ENCODE data around the gene WDHD1.
"Not testable (repeated sequence)": the region's sequence is repeated elsewhere in the genome, so short reads cannot be mapped to it uniquely, and the experiment has no call there.

The WDHD1 gene

GRCh38 chr14:55026793-55027561 lies at the start of gene WDHD1, which contains the start of gene SOCS4:
WDHD1 (minus strand) TSS chr14:55027099; CDS start chr14:55026787, 312 bp downstream.
SOCS4 (plus strand) TSS chr14:55027236; CDS start chr14:55043042, 15,806 bp downstream.
- peak; percentile 97 for DNase-seq

- no peak for DNase-seq
Measured at GRCh38 chr14:55075628-55076175, 48.8 kb upstream of the WDHD1 start.

- DNase-seq = peak; percentile 38
Measured at GRCh38 chr14:55074662-55075061, 47.8 kb upstream of the WDHD1 start.

GRCh38 chr14:55073856-55074255 lies 47.0 kb upstream of the WDHD1 start:
- DNase-seq = no peak

- DNase-seq = no peak
Measured at GRCh38 chr14:55071870-55072640, 45.2 kb upstream of the WDHD1 start.

GRCh38 chr14:55070981-55071411 lies 44.1 kb upstream of the WDHD1 start:
- no peak for DNase-seq

GRCh38 chr14:55066223-55066622 lies 39.3 kb upstream of the WDHD1 start:
- no peak for DNase-seq

- no peak for DNase-seq
Measured at GRCh38 chr14:55065411-55065810, 38.5 kb upstream of the WDHD1 start.

GRCh38 chr14:55064896-55065295 lies 38.0 kb upstream of the WDHD1 start:
- not testable (repeated sequence) for DNase-seq

- peak; percentile 66 for DNase-seq
Measured at GRCh38 chr14:55062517-55063351, 35.8 kb upstream of the WDHD1 start.

- no peak for DNase-seq
Measured at GRCh38 chr14:55059333-55059732, 32.4 kb upstream of the WDHD1 start.

- no peak for DNase-seq
Measured at GRCh38 chr14:55057919-55058318, 31.0 kb upstream of the WDHD1 start.

- DNase-seq = no peak
Measured at GRCh38 chr14:55054098-55054497, 27.2 kb upstream of the WDHD1 start.

- DNase-seq = no peak
Measured at GRCh38 chr14:55053500-55053899, 26.6 kb upstream of the WDHD1 start.

GRCh38 chr14:55053018-55053417 lies 26.1 kb upstream of the WDHD1 start:
- no peak for DNase-seq

GRCh38 chr14:55052269-55052930 lies 25.5 kb upstream of the WDHD1 start:
- no peak for DNase-seq

- peak; percentile 99 for DNase-seq
Measured at GRCh38 chr14:55051423-55052268, 24.7 kb upstream of the WDHD1 start, which contains the start of gene MAPK1IP1L. MAPK1IP1L (plus strand) TSS chr14:55051647; CDS start chr14:55061684, 10,037 bp downstream.

- no peak for DNase-seq
Measured at GRCh38 chr14:55051165-55051422, 24.2 kb upstream of the WDHD1 start.

- no peak for DNase-seq
Measured at GRCh38 chr14:55048900-55049436, 22.1 kb upstream of the WDHD1 start.

GRCh38 chr14:55047301-55048053 lies 20.6 kb upstream of the WDHD1 start:
- no peak for DNase-seq
